GM12891 (cell line): ENCODE measurements around the gene KLHL40.

Experiments used
- POLR2A ChIP-seq: IDR thresholded peaks from 2 replicates; pipeline ENCODE4 v1.6.1; 2011; ENCODE audit warnings: low read depth, low read length, control low read depth
- POLR2AphosphoS5 ChIP-seq: IDR thresholded peaks from 2 replicates; pipeline ENCODE4 v1.6.1; 2011; ENCODE audit warnings: low read depth, low read length, control low read depth
- SPI1 ChIP-seq: IDR thresholded peaks from 2 replicates; pipeline ENCODE4 v1.6.1; 2011; ENCODE audit warnings: low read depth, low read length, control low read depth
- TAF1 ChIP-seq: IDR thresholded peaks from 2 replicates; pipeline ENCODE4 v1.6.1; 2011; ENCODE audit warnings: low read depth, low read length, control low read depth

DNA sequence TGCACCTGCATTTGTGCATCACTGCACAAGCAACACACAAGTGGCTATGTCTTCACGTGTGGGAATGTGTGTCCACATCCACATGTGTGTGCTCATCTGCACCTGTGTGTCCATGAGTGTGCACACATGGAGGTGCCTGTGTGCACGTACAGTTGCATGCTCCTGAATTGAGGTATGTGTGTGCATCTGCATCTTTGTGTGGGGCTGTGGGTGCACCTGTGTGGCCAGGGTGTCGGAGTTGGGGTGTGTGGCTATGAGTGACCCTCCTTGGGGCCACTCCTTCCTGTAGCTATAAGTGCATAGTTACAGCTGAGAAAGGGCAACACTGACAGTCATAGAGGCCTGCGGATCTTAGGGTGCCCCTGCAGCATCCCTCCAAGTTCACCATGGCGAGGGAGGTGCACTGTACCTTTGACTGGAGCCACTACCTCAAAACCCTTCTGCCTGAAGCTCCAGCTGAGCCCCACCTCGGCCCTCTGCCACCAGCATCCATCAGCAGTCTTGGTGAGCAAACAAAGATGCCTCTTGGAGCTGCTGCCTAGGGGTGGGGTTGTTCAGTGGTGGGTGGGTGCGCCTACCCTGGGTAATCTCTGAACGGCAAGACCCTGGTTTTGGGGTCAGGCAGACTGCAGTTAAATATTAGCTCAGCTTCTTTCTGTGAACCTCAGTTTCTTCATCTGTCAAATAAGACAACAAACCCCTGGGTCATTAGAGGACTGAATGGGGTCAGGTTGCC is 22.5 kb downstream of the KLHL40 start:
- TF ChIP-seq POLR2A (no peak), TAF1 (no peak), SPI1 (no peak), POLR2AphosphoS5 (no peak)
